ENCODE results near the gene EXOC6B.

EXOC6B gene

DNA sequence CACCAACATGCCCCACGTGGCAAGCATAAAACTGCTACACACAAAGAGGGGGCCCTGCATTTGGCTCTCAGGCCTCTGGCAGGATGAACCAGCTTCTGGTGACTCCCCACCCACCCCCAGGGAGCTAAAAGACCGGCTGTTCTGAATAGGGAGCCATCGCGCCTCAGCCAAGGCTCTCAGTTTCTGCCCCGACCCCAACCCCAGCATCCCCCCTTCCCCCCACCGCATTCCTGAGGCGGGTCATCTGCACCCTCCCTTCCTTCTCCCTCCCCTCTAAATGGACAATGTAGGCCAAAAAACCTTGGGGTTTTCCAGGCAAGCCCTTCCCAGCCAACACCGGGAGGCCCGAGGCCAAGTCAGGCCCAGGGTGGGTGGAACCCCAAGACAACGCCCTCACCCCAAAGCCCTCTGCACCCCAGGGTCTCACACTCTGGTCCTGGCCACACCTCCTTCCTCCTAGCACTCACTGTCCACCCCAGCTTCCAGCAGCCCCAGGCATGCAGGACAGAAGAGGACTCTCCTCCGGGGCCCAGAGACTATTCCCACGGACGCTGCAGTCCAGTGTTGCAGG lies 683.9 kb downstream of the EXOC6B start:
- Mint-ChIP-seq H3K4me1 (ENCODE audit: low read depth) (peaks cover 26% of the 10 kb centered on the region), H3K36me3 (ENCODE audit: low read depth) (peaks cover 3% of the 10 kb centered on the region), H3K4me3 (no peak overlapping the region), H3K9me3 (no peaks in the 10 kb centered on the region), H3K27me3 (peaks cover 37% of the 10 kb centered on the region), H3K27ac (no peak overlapping the region)

DNA sequence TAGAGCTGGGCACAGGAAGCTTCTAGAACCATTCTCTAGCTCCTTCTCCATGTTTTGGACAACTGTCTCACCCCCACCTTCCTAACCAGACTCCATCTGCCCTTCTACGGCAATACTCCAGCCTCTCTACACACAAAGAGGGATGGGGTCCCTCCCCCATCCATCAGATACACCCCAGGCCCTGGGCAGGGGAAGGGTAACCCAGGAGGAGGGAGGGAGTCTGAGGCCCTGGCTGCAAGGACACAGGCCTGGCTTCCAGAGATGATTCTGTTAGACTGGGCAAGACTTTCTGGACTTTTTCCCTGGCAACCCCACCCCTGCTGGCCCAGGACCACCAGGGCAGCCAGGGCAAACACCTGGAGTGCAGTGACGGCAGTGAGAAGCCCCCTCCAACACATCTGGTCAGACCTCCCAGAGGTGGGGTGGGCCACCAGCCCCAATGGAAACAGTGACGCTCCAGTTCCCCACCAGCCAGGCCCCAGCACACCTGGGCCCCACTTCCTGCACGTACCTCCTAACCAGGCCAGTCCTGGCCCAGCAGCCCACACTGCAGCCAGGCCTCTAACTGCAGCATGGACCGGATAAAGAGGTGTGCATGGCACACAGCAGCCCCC lies 684.7 kb downstream of the EXOC6B start:
- Mint-ChIP-seq H3K4me3 (no peak overlapping the region), H3K9me3 (no peaks in the 10 kb centered on the region), H3K27ac (no peak overlapping the region), H3K27me3 (peaks cover 29% of the 10 kb centered on the region), H3K4me1 (ENCODE audit: low read depth) (peaks cover 20% of the 10 kb centered on the region), H3K36me3 (ENCODE audit: low read depth) (no peaks in the 10 kb centered on the region)

GRCh38 chr2:72140621-72140960 lies 685.2 kb downstream of the EXOC6B start:
- Mint-ChIP-seq H3K4me3 (no peak overlapping the region), H3K9me3 (no peaks in the 10 kb centered on the region), H3K4me1 (ENCODE audit: low read depth) (peaks cover 15% of the 10 kb centered on the region), H3K27me3 (peaks cover 24% of the 10 kb centered on the region), H3K36me3 (ENCODE audit: low read depth) (no peaks in the 10 kb centered on the region), H3K27ac (no peak overlapping the region)

- peaks cover 18% of the 10 kb centered on the region for H3K27me3 Mint-ChIP-seq
- peaks cover 9% of the 10 kb centered on the region for H3K4me1 Mint-ChIP-seq (ENCODE audit: low read depth)
- no peak overlapping the region for H3K4me3 Mint-ChIP-seq
- H3K36me3 Mint-ChIP-seq (ENCODE audit: low read depth) = no peaks in the 10 kb centered on the region
- H3K9me3 Mint-ChIP-seq = no peaks in the 10 kb centered on the region
- no peak overlapping the region for H3K27ac Mint-ChIP-seq
These were observed 685.8 kb downstream of the EXOC6B start for GRCh38 chr2:72139874-72140620.

- H3K27ac Mint-ChIP-seq = no peak overlapping the region
- no peak overlapping the region for H3K4me3 Mint-ChIP-seq
- H3K36me3 Mint-ChIP-seq (ENCODE audit: low read depth) = no peaks in the 10 kb centered on the region
- H3K4me1 Mint-ChIP-seq (ENCODE audit: low read depth) = peaks cover 8% of the 10 kb centered on the region
- H3K9me3 Mint-ChIP-seq = no peaks in the 10 kb centered on the region
- peaks cover 16% of the 10 kb centered on the region for H3K27me3 Mint-ChIP-seq
These were observed 686.4 kb downstream of the EXOC6B start for GRCh38 chr2:72139471-72139873.

DNA sequence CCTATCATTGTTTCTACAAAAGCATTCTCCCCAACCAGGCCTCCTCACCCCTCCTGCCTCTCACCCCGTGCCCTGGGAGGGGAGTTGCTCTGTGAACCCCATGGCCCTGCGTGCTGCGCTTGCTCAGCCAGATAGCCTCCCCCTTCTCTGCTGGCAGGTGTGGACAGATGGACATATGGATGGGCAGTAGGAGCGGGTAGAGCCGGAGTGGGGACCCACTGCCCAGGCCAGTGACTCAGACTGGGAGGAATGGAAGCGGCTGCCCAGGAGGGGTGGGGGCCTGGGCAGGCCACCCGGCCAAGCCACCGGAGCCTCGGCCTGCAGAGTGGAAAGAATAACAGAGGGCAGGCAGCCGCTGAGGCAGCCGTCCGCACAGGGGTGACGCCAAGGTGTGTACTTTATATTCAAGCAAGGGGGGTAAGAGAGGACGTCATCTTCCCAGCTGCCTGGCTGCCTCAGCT lies 686.9 kb downstream of the EXOC6B start:
- no peaks in the 10 kb centered on the region for H3K36me3 Mint-ChIP-seq (ENCODE audit: low read depth)
- H3K4me1 Mint-ChIP-seq (ENCODE audit: low read depth) = peaks cover 5% of the 10 kb centered on the region
- no peaks in the 10 kb centered on the region for H3K9me3 Mint-ChIP-seq
- no peak overlapping the region for H3K4me3 Mint-ChIP-seq
- H3K27me3 Mint-ChIP-seq = peaks cover 14% of the 10 kb centered on the region
- no peak overlapping the region for H3K27ac Mint-ChIP-seq

DNA sequence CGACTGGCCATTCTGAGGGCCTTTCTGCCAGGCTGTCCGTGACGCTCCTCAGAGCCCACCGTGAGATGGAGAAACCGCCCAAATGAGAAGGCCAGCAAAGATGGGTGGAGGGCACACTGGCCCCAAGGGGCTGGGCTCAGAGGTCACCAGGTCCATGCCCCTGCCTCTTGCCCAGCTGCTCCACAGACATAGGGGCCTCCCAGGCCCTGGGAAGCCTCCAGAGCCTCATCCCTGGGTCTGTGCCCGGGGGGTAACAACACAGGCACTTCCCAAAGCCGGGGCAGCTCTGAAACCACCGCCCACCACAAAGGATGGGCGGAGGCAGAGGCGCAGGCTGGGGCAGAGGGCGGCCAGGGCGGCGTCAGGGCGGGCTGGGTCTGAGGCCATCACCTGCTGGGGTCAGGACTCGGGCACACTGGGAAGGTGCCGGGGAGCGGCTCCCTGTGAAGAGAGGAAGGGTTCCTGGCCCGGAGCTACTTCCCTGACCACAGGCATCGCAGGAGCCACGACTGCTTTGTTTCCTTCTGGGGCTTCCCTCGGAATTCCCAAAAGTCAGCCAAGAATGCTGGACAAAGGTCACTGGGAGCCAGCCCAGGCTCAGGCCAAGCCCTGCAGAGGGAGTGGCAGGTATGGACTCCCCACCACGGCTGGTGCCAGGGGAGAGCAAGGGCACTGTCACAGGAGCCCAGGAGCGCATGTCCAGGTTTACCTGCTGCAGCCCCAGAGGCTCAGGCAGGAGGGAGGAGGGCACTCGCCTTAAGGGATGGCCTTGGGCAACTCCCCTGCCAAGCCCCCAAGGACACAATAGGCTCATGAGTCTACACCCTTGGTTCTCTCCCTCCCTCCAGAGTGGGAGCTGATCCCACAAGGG lies 687.6 kb downstream of the EXOC6B start:
- no peaks in the 10 kb centered on the region for H3K4me1 Mint-ChIP-seq (ENCODE audit: low read depth)
- no peaks in the 10 kb centered on the region for H3K36me3 Mint-ChIP-seq (ENCODE audit: low read depth)
- no peak overlapping the region for H3K4me3 Mint-ChIP-seq
- peaks cover 8% of the 10 kb centered on the region for H3K27me3 Mint-ChIP-seq
- no peak overlapping the region for H3K27ac Mint-ChIP-seq
- no peaks in the 10 kb centered on the region for H3K9me3 Mint-ChIP-seq

GRCh38 chr2:72137498-72138010 lies 688.3 kb downstream of the EXOC6B start:
- H3K4me1 Mint-ChIP-seq (ENCODE audit: low read depth) = no peaks in the 10 kb centered on the region
- H3K27ac Mint-ChIP-seq = no peak overlapping the region
- no peaks in the 10 kb centered on the region for H3K36me3 Mint-ChIP-seq (ENCODE audit: low read depth)

GRCh38 chr2:72136933-72137497 lies 688.8 kb downstream of the EXOC6B start:
- Mint-ChIP-seq H3K9me3 (no peaks in the 10 kb centered on the region), H3K27ac (no peak overlapping the region), H3K36me3 (ENCODE audit: low read depth) (no peaks in the 10 kb centered on the region), H3K27me3 (no peaks in the 10 kb centered on the region), H3K4me3 (no peak overlapping the region), H3K4me1 (ENCODE audit: low read depth) (no peaks in the 10 kb centered on the region)

More at GRCh38 chr2:72137498-72138010, 688.3 kb downstream of the EXOC6B start:
- no peaks in the 10 kb centered on the region for H3K9me3 Mint-ChIP-seq
- peaks cover 5% of the 10 kb centered on the region for H3K27me3 Mint-ChIP-seq
- no peak overlapping the region for H3K4me3 Mint-ChIP-seq

DNA sequence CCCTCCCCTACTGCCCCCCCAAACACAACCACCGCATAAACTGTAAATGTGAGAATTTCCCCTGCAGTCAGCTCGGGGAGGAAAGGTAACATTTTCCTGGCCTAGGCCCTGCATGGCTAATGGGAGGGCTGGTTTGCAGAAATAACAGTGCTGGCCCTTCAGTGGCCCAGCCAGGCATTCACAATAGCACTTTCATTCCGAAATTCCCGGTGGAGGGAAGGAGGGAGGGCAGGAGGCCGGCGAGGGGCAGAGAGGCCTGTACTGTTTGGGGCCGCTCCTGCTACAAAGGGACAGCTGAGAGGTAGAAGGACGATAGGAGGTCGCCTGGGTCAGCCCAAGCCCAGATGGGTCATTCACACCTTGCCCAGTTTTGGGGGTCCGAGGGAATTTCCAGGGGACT lies 689.5 kb downstream of the EXOC6B start:
- Mint-ChIP-seq H3K36me3 (ENCODE audit: low read depth) (no peaks in the 10 kb centered on the region), H3K4me1 (ENCODE audit: low read depth) (no peaks in the 10 kb centered on the region), H3K27me3 (no peaks in the 10 kb centered on the region), H3K4me3 (no peak overlapping the region), H3K27ac (no peak overlapping the region), H3K9me3 (no peaks in the 10 kb centered on the region)

DNA sequence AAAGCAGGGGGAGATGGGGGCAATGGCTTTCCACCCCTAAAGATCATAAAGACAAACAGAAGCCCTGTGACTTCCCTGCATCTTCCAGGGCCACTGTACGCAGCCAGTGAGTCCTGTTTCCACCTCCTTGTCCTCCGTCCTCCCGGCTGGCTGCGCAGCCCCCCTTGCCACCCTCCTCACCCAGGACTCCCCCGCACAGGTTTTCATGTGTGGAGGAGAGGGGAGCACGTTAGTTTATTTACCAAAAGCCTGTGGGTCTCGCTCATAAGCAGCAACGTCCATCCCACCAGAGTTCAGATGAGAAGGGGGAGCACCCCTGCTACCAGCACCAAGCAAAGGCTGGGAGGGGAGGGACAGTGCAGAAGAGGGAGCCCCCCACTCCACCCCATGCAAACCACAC lies 689.9 kb downstream of the EXOC6B start:
- Mint-ChIP-seq H3K36me3 (ENCODE audit: low read depth) (no peaks in the 10 kb centered on the region), H3K4me1 (ENCODE audit: low read depth) (no peaks in the 10 kb centered on the region), H3K27me3 (no peaks in the 10 kb centered on the region), H3K27ac (no peak overlapping the region), H3K4me3 (no peak overlapping the region), H3K9me3 (no peaks in the 10 kb centered on the region)

DNA sequence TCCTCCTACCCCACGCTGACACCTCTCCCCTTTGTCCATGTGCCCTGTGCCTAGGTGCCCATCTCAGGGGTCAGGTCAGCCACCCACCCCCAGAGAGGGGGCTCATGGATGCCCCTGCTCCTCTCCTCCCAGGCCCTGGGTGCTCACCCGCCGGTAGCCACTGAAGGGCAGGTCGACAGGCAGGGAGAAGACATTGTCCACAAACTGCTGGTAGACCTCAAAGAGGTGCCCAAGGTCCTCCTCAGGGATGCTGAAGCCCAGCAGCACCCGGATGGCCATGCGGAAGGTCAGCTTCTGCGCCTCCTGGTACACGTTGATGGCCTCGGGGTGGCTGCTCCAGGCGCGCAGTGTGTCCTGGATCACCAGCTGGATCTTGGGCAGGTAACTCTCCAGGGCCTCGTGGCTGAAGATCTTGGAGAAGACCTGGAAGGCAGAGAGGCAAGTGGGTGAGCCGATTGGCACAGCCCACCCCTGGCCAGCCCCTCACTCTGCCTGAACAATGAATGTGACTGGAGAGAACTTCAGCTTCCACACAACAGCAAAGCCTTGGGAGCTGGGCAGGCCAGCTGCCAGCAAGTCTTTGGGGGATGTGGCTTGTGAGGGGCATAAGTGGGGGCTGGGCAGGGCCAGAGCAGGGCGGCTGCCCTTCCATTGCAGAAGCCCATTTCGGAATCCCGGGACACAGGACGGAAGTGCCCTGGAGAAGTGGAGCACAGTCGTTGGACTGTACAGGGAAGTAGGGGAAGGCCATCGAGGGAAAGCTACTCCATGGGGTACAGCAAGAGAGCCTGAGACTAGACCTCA lies 690.6 kb downstream of the EXOC6B start:
- Mint-ChIP-seq H3K9me3 (no peaks in the 10 kb centered on the region), H3K4me1 (ENCODE audit: low read depth) (no peaks in the 10 kb centered on the region), H3K4me3 (no peak overlapping the region), H3K27ac (no peak overlapping the region), H3K27me3 (no peaks in the 10 kb centered on the region), H3K36me3 (ENCODE audit: low read depth) (no peaks in the 10 kb centered on the region)

- H3K36me3 Mint-ChIP-seq (ENCODE audit: low read depth) = no peaks in the 10 kb centered on the region
- no peaks in the 10 kb centered on the region for H3K27me3 Mint-ChIP-seq
- no peaks in the 10 kb centered on the region for H3K4me1 Mint-ChIP-seq (ENCODE audit: low read depth)
- no peaks in the 10 kb centered on the region for H3K9me3 Mint-ChIP-seq
- H3K27ac Mint-ChIP-seq = no peak overlapping the region
- H3K4me3 Mint-ChIP-seq = no peak overlapping the region
These were observed 691.3 kb downstream of the EXOC6B start for GRCh38 chr2:72134408-72134996.
